OCI-LY7 (cell line): ENCODE data around the gene IL15RA. TPM values are rescaled to one million over a fixed set of nuclear protein-coding genes. Genes with fewer than 3 reads are reported as not detected.

Source experiments
- BruUV-seq: library from RNA; stranded (reverse); fragments of 400-500 nt; replicated peaks from 2 replicates; lab custom pipeline; 2021; lab: Mats Ljungman, UMichigan
- CTCF ChIA-PET: fragments of 300-600 bp; sonication (Branson Sonifier 250); formaldehyde crosslinking; loops from one replicate; lab custom pipeline; 2022; ENCODE audit warnings: antibody characterized with exemption; ENCODE audit not compliant: unreplicated experiment; lab: Charles Lee
- POLR2A ChIA-PET: fragments of 300-600 bp; sonication (Branson Sonifier 250); formaldehyde crosslinking; loops from one replicate; lab custom pipeline; 2022; ENCODE audit warnings: antibody characterized with exemption; lab: Charles Lee
- DNase-seq: peaks from one replicate; pipeline ENCODE4 v3.0.0-alpha.2; 2015; ENCODE audit warnings: low spot score
- H2AFZ ChIP-seq: fragments of 200-600 bp; sonication (generic), shearing (Covaris generic); 2 replicates; pipeline ENCODE4 v1.6.1; 2014; ENCODE audit warnings: mild to moderate bottlenecking, antibody characterized with exemption, low read length, moderate library complexity
- H3K27ac ChIP-seq: fragments of 200-600 bp; sonication (generic); 2 replicates; pipeline ENCODE4 v1.5.1; 2014; ENCODE audit warnings: mixed run types, low read depth, mild to moderate bottlenecking, moderate library complexity, low read length, inconsistent platforms; ENCODE audit not compliant: poor library complexity, severe bottlenecking
- H3K36me3 ChIP-seq: fragments of 200-600 bp; sonication (generic); 2 replicates; pipeline ENCODE4 v1.6.1; 2014; ENCODE audit warnings: mild to moderate bottlenecking, antibody characterized with exemption, low read length, moderate library complexity, mixed read lengths; ENCODE audit not compliant: insufficient read depth
- H3K4me1 ChIP-seq: fragments of 200-600 bp; sonication (generic); 2 replicates; pipeline ENCODE4 v1.5.1; 2014; ENCODE audit warnings: mild to moderate bottlenecking, low read length; ENCODE audit not compliant: insufficient read depth, poor library complexity, severe bottlenecking
- H3K4me2 ChIP-seq: fragments of 200-600 bp; sonication (generic); 2 replicates; pipeline ENCODE4 v1.6.1; 2014; ENCODE audit warnings: mild to moderate bottlenecking, low read length
- H3K4me3 ChIP-seq: fragments of 200-600 bp; sonication (generic); 2 replicates; pipeline ENCODE4 v1.5.1; 2014; ENCODE audit warnings: mild to moderate bottlenecking, low read depth, low read length; ENCODE audit not compliant: poor library complexity, severe bottlenecking
- H3K79me2 ChIP-seq: fragments of 200-600 bp; sonication (generic); 2 replicates; pipeline ENCODE4 v1.6.1; 2016; ENCODE audit warnings: low read depth, mild to moderate bottlenecking, low read length, moderate library complexity, mixed read lengths; ENCODE audit not compliant: insufficient read depth
- H3K9me2 ChIP-seq: fragments of 200-600 bp; sonication (generic); 2 replicates; pipeline ENCODE4 v1.6.1; 2016; ENCODE audit warnings: mild to moderate bottlenecking, low read length, mixed read lengths; ENCODE audit not compliant: insufficient read depth
- H3K9me3 ChIP-seq: fragments of 200-600 bp; sonication (generic); 2 replicates; pipeline ENCODE4 v1.6.1; 2014; ENCODE audit warnings: mild to moderate bottlenecking, mixed run types, low read length, mixed read lengths
- H4K20me1 ChIP-seq: fragments of 200-600 bp; sonication (generic); 2 replicates; pipeline ENCODE4 v1.6.1; 2014; ENCODE audit warnings: mild to moderate bottlenecking, antibody characterized with exemption, low read length, moderate library complexity, mixed read lengths; ENCODE audit not compliant: insufficient read depth
- EZH2phosphoT487 ChIP-seq: fragments of 200-600 bp; sonication (generic); IDR thresholded peaks from 2 replicates; pipeline ENCODE4 v1.6.1; 2018; ENCODE audit warnings: low read depth, borderline replicate concordance, mild to moderate bottlenecking, mixed run types, antibody characterized with exemption, low read length, moderate library complexity, mixed read lengths
- intact Hi-C: fragments of 100-400 bp; cut with micrococcal nuclease; formaldehyde crosslinking; loops from one replicate; pipeline ENCODE4 v1.10.0; 2022; ENCODE audit not compliant: unreplicated experiment
- total RNA-seq, 2 experiments: library from RNA; depleted of rRNA in 1 of 2; stranded (reverse); fragments of >200 nt in 1 of 2; shearing (Covaris generic) in 1 of 2; gene quantifications; 2 replicates each; pipeline ENCODE4 v1.2.3, GENCODE V29; 2014 to 2022
- TF ChIP-seq, protein P1 (sequence below): fragments of 200-600 bp; sonication (generic); conservative IDR thresholded peaks from 2 replicates; pipeline ENCODE4 v1.5.1; 2014; ENCODE audit warnings: mild to moderate bottlenecking, antibody characterized with exemption, low read length, moderate library complexity, mixed read lengths

IL15RA gene
- total RNA-seq, 2 experiments from 2014 or later = 5.9 to 14.5 TPM

DNA sequence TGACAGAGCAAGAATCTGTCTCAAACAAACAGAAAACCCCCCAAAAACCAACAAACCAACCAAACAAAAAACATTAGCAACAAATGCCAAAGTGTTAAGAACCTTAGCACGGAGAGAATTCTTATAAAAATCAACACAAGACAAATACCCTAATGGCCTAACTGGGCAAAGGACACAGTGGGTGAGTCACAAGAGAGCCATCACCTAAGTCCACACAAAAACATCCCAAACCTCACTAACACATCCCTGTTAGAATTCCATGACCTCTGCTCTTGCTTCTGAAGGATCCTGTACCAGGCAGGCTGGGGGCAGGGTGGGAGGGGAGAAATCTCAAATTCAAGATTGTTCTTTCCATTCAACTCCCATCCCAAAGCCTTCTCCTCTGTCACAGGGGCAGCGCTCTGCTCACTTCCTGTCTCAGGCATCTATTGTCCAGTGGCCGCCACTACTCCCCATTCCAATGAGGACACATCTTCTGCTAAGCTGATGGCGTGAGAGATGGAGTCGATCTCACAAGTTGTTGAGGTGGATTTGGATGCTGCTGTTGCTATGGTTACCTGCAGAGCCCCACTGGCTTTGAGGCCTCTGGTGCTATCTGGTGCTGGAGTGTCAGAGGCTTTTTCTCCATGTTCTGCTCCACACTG, 9.2 kb downstream of the IL15RA start:
- H2AFZ ChIP-seq = no peak overlapping the region
- no peaks in the 10 kb centered on the region for H3K9me3 ChIP-seq
- no peaks in the 10 kb centered on the region for H3K36me3 ChIP-seq
- H3K4me1 ChIP-seq = peaks cover 8% of the 10 kb centered on the region
- CTCF ChIA-PET = no interaction called here
- H3K4me2 ChIP-seq = no peak overlapping the region
- TF ChIP-seq, protein P1, sequence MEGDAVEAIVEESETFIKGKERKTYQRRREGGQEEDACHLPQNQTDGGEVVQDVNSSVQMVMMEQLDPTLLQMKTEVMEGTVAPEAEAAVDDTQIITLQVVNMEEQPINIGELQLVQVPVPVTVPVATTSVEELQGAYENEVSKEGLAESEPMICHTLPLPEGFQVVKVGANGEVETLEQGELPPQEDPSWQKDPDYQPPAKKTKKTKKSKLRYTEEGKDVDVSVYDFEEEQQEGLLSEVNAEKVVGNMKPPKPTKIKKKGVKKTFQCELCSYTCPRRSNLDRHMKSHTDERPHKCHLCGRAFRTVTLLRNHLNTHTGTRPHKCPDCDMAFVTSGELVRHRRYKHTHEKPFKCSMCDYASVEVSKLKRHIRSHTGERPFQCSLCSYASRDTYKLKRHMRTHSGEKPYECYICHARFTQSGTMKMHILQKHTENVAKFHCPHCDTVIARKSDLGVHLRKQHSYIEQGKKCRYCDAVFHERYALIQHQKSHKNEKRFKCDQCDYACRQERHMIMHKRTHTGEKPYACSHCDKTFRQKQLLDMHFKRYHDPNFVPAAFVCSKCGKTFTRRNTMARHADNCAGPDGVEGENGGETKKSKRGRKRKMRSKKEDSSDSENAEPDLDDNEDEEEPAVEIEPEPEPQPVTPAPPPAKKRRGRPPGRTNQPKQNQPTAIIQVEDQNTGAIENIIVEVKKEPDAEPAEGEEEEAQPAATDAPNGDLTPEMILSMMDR = no peak
- no peak for TF ChIP-seq EZH2phosphoT487
- H3K4me3 ChIP-seq = no peak overlapping the region
- no peaks in the 10 kb centered on the region for H3K9me2 ChIP-seq
- BruUV-seq = no TSS peak
- DNase-seq = no peak
- H4K20me1 ChIP-seq = no peaks in the 10 kb centered on the region
- no peak overlapping the region for H3K27ac ChIP-seq
- POLR2A ChIA-PET = no interaction called here
- intact Hi-C loops = no loop called here
- H3K79me2 ChIP-seq = no peaks in the 10 kb centered on the region

DNA sequence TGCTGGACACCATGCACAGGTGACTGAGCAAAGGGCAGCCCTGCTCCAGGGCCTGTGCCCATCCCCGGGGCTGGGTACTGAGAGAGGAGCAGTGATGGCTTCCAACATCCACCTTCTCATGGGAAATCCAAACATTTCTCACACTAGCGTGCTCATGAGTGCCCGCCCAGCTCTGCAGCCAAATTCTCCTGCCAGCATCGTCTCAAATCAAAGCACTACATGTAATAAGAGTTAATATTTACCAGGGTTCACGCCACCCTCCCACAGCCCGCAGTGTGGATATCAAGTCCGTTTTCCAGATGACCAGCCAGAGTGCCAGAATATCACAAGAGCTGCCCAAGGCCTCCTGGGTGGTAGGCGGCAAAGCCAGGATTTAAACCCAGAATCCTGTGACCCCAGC, 12.1 kb downstream of the IL15RA start:
- Histone ChIP-seq H2AFZ (no peak overlapping the region), H3K4me3 (no peak overlapping the region), H4K20me1 (no peaks in the 10 kb centered on the region), H3K36me3 (no peaks in the 10 kb centered on the region), H3K4me2 (no peak overlapping the region), H3K27ac (no peak overlapping the region), H3K9me2 (no peaks in the 10 kb centered on the region), H3K79me2 (no peaks in the 10 kb centered on the region), H3K4me1 (no peaks in the 10 kb centered on the region), H3K9me3 (no peaks in the 10 kb centered on the region)
- intact Hi-C loops = no loop called here
- CTCF ChIA-PET = no interaction called here
- TF ChIP-seq, protein P1 = no peak
- DNase-seq = no peak
- BruUV-seq = no TSS peak
- POLR2A ChIA-PET = interaction anchor here (0.5 kb wide), 2 partner anchors 17 to 177 kb away, joined by 3 read pairs; no protein-coding TSS in a partner anchor

DNA sequence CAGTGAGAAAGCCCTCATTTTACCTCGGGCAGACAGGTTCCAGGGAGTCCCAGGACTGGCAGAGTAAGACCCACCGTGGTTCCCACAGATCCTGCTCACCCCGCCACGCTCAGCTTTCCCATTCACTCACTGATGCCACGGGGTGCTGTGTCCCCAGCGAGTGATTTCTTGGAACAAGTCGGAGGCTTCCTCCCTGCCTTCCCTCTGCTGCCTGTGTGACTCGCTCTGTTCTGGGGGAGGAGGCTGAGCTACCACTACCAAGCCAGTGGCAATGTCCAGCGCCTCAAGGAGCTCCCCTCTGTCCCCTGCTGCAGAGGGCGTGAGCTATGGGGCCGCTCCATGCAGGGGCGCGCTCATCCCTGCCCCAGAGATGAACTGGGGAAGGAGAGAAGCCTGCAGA, 12.6 kb downstream of the IL15RA start:
- CTCF ChIA-PET = no interaction called here
- DNase-seq = no peak
- intact Hi-C loops = no loop called here

More for the DNA sequence above, 12.6 kb downstream of the IL15RA start:
- H3K4me3 ChIP-seq = no peak overlapping the region
- BruUV-seq = no TSS peak
- H3K79me2 ChIP-seq = no peaks in the 10 kb centered on the region
- H3K4me1 ChIP-seq = no peaks in the 10 kb centered on the region
- no peak overlapping the region for H2AFZ ChIP-seq
- no peak overlapping the region for H3K4me2 ChIP-seq
- H4K20me1 ChIP-seq = no peaks in the 10 kb centered on the region
- POLR2A ChIA-PET = interaction anchor here (0.5 to 0.6 kb wide), 2 partner anchors 17 to 156 kb away, joined by 3 read pairs; no protein-coding TSS in a partner anchor
- H3K9me2 ChIP-seq = no peaks in the 10 kb centered on the region
- no peaks in the 10 kb centered on the region for H3K9me3 ChIP-seq
- TF ChIP-seq EZH2phosphoT487 = no peak
- TF ChIP-seq, protein P1 = no peak
- H3K27ac ChIP-seq = no peak overlapping the region
- H3K36me3 ChIP-seq = no peaks in the 10 kb centered on the region
